ENCODE measurements around the gene SPRY2.
"Not testable (repeated sequence)": the region's sequence is repeated elsewhere in the genome, so short reads cannot be mapped to it uniquely, and the experiment has no call there.

SPRY2 gene

DNA sequence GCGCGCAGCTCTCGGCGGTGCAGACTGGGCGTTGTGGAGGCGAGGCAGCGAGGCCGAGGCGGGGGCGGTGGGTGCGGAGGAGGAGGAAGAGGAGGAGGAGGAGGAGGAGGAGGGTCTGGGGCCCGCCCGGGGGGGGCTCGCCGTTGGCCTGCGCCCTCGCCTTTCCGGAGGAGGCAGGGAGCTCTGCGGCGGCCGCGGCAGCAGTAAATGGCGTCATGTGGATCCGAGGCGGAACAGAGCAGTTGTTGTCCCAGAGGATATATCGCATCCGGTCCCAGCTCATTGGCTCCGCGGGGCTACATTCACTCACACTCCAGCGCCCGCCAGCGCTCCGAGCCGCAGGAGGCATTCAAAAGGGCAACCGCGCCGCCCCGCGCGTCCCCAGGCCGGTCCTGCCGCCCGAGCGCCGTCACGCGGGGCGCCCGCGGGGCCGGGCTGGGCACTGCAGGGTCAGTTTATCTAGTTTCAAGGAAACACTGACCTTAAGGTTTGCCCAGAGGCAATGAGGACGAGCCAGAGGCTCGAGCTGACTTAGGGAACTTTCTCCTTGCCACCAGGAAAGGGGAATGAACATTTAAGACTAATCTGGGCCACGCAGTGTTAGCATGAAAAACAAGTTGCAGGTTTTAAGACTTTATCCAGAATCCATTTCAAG is at the start of gene SPRY2:
Gene SPRY2 (minus strand): TSS at position 26 of the 655 bp plus-strand sequence. CDS start 3,421 bp downstream, outside the sequence.
- no peak for DNase-seq

GRCh38 chr13:80390338-80390737 is 49.4 kb upstream of the SPRY2 start:
- DNase-seq: no peak

GRCh38 chr13:80389073-80390038 is 48.4 kb upstream of the SPRY2 start:
- no peak for DNase-seq

DNA sequence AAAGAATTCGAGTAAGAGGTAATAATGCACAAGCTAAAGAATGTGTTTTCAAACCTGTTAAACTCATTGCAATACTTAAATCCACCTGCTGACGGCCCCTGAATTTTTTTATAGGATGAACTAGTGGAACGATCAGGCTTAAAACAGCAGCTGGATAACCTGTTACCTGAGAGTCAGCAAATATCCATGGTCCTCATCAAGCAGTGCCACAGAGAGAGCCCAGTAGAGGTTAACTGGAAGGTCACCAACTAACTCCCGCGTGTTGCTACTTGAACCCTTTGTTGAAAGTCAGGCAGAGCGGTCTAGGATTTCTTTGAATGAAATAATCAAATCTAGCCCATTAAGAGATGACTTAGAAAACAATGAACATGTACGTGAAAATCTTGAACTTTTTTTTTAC is 47.6 kb upstream of the SPRY2 start:
- DNase-seq: no peak

DNA sequence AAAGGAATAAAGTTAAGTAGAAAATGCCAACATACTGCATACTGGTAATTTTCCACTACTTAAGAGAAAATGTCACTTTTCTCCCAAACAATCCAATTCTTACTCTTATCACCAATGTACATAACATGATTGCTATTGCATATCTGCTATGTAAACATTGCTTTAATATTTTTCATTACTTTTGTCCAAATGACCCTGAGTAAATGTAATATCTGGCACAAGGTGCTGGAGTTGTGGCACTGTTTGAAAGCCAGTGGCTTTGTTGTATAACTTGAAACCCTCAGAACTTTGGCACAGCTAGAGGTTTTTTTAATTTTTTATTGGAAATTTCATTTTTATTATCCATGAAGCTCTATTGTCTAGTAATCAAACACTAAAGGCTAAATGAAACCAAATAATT is 45.7 kb upstream of the SPRY2 start:
- DNase-seq: no peak

DNA sequence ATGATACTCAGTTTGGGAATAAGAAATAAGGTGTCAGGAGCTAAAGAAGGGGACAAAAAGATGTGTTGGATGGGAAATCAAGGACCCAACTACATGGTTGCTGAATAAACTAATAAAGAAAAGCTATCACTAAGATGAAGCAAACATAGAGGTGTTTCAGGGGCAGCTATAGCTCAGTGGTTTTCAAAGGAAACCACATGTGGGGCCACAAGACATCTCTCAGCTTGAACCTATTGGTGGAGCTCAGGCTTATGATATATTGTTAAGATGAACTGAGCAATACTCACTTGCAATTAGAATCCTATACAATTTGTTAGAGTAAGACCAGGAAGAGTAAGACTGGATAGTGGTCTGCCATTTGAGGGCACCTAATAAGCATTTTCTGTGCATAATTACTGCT is 45.1 kb upstream of the SPRY2 start:
- DNase-seq: no peak

- no peak for DNase-seq
Observed at GRCh38 chr13:80382576-80382975, 41.6 kb upstream of the SPRY2 start.

DNA sequence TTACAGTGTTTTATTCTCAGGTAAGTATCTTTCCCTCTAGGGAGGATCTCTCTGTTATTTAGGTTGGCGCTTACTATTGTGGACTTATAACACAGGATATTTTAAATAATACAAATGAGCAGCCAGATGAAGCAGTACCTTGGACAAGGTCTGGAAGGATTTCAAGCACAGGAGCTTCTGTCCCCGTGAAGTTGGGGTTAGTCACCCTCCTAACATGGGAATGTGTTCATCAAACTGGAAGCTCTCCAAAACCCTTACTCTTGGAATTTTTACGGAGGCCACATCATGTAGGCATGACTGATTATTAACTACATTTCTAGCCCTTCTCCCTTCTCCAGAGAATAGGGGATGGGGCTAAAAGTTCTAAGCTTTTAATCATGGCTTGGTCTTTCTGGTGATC is 38.3 kb upstream of the SPRY2 start:
- DNase-seq: no peak

- DNase-seq: no peak
Observed at GRCh38 chr13:80376554-80376953, 35.6 kb upstream of the SPRY2 start.

DNA sequence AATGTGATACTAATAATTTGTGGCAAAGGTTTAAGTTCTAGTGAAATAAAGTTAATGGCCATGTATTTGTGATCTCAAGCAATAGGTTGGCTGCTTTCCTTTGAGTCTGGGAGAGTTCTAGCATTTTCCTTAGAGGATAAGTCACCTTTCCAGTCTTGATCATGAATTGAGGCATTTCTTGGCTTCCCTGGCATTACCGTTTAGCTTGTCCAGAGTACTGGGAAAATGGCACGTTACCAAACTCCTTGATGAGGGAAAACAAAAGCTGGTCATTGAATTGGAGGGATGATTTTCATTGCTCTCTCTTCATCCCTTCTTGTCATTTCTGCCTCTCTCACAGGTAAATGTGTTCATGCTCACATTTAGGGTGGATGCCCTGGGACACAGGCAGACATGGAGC is 34.0 kb upstream of the SPRY2 start:
- DNase-seq: no peak

DNA sequence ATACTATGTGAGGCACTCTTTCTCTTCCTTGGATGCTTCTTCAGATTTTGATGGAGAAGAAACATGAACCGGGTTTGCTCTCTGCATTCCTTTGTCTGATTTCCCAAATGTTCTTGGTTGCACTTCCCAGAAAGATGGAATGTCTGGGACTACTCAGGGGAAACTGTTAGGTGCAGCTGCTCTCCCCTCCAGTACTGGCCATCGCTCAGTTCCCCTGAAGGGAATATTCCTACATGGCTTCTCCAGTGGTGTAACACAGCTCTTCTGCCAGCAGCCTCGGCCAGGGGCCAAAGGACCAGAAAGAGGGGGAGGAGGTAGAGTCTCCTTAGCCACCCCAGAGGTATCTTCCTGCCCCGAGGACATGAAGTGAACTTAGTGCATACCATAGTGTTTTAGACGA is 33.5 kb upstream of the SPRY2 start:
- DNase-seq: no peak

DNA sequence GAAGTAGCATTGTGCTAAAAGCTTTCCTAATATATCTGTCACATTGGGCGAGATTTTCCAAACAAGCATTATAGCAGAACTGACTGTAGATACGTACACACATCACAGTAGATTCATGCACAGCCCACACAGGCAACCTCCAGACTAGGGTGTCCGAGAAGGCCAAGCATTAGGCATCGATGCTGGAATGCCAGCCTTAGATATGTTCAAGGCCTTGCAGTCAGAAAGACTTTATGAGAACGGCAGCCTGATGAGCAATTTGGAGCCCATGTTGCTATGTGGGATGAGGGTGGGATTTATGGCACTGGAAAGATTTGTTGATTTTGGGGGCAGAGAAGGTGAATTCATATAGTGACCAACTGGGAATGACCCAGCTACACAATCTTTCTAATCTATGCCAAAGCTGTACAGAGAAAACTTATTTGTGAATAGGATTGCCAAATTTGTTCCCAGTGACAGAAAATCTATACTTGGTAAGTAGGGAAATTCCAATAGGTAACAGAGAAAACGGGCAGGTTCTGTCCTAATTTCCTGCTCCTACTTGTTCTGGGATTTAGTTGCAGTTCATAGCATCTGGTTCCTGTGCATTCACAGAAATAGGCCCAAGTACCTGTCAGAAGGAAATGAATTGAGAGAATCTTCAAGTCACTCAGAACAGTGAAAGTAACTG is 31.0 kb upstream of the SPRY2 start:
- DNase-seq: no peak

DNA sequence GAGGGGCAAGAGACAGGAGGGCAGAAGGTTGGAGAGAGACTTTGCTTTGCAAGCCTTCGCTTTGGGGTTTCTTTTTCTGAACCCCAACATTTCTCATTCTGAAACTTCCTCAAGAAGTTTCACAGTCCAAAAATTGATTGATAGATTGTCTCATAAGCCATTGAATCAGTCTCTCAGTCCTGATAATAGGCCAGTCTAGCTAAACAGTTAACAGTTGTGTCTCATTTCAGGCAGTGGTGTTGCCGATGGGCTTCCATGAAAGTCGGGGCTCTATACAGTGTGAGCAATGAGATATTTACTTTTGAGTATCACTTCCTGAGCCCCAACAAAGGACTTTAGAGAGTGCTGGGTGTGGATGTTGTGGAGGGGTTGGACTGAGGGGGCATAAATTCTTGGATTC is 26.5 kb upstream of the SPRY2 start:
- no peak for DNase-seq

- DNase-seq: no peak
Observed at GRCh38 chr13:80363890-80364503, 23.1 kb upstream of the SPRY2 start.

- no peak for DNase-seq
Observed at GRCh38 chr13:80362481-80362880, 21.6 kb upstream of the SPRY2 start.

DNA sequence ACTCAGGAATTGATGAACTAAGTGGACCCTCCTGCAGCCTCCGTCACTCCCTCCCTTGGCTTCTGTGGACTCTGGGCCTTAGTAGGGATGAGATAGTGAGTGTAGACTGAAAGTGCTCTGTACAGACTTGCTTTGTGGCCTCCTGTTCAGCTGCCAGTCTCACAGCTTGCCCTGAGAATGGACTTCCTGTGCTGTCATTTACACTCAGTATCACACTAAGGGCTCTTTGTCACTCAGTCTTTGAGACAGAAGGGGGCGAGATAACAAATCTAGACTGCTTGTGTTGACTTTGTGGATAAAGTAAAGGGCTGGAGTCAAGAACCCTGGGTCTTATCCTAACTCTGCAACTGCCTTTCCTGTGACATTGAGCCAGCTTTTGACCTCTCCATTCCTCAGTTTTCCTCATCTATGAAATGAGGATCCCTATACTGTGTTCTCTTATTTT is 21.0 kb upstream of the SPRY2 start:
- no peak for DNase-seq

DNA sequence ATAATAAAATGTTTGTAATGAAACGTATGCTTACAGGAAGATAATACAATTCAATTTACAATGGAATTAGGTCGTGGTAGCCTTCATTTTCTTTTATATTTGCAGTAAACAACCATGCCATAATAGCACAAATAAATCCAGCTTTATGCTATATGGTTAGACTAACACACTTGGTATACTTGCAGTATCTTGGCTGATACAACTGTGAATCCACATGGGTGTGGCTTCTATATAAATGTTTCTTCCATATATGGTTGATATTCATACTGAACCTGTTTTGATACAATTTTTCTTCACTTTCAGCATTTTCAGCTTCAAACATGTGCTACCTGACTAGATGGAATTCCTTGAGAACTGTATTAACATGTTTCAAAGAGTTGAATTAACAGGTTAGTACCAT is 20.4 kb upstream of the SPRY2 start:
- no peak for DNase-seq

DNA sequence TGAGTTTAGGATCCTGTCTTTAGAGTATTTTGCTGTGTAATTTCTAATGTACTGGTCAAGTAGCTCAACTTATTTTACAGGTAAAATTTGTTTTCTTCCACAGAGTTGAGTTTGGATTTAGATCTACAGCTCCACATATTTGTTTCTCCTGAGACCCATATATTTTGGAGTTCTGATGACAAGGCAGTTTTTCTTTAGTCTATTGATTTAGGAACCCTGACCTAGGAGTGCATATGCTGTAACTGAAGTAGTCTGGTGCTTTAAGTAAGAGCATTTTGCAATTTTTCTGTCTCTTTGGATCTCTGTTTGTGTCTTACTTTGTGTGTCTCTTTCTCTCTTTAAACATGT is 19.5 kb upstream of the SPRY2 start:
- DNase-seq: no peak

GRCh38 chr13:80359778-80360452 is 19.0 kb upstream of the SPRY2 start:
- no peak for DNase-seq

DNA sequence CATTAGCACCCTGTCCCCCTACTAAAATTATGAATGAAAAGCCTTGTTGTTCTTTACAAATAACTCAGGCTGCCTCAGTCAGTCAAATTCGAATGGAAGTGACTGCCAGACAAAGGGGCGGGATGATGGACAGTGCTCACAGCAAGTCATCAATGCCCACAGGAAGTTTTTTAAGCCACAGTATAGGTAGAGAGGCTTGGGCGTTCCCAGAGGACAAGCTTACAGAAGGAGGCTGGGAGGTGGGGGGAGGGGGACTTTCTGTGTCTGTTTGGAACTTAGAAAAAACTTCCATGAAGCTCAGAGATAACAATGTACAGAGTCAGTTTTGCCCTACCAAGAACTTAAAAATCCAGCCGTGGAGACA is 18.5 kb upstream of the SPRY2 start:
- no peak for DNase-seq

DNA sequence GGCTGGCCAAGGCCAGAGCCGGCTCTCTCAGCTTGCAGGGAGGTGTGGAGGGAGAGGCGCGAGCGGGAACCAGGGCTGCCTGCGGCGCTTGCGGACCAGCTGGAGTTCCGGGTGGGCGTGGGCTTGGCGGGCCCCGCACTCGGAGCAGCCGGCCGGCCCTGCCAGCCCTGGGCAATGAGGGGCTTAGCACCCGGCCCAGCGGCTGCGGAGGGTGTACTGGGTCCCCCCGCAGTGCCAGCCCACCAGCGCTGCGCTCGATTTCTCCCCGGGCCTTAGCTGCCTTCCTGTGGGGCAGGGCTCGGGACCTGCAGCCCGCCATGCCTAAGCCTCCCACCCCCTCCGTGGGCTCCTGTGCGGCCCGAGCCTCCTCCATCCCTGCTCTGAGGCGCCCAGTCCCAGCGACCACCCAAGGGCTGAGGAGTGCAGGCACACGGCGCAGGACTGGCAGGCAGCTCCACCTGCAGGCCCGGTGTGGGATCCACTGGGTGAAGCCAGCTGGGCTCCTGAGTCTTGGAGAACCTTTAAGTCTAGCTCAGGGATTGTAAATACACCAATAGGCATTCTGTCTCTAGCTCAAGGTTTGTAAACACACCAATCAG is 14.7 kb upstream of the SPRY2 start:
- not testable (repeated sequence) for DNase-seq

DNA sequence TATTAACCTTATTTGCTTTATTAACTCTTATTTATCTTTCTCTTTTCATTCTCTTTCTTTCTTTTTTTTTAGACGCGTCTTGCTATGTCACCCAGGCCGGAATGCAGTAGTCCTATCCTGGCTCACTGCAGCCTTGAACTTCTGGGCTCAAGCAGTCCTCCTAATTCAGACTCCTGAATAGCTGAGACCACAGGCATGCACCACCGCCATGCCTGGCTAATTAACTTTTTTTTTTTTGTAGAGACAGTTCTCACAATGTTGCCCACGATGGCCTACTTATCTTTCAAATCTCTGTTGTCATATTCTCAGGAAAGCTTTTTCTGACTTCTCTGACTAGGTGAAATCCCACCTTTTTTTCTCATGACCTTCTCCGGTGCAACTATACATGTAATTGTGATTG is 7.8 kb upstream of the SPRY2 start:
- DNase-seq: no peak

All from NCI-H187 treated with DMSO at 0.1 percent for 48 hours (cell line).